ENCODE measurements around the gene ANXA3.

ANXA3 gene

DNA sequence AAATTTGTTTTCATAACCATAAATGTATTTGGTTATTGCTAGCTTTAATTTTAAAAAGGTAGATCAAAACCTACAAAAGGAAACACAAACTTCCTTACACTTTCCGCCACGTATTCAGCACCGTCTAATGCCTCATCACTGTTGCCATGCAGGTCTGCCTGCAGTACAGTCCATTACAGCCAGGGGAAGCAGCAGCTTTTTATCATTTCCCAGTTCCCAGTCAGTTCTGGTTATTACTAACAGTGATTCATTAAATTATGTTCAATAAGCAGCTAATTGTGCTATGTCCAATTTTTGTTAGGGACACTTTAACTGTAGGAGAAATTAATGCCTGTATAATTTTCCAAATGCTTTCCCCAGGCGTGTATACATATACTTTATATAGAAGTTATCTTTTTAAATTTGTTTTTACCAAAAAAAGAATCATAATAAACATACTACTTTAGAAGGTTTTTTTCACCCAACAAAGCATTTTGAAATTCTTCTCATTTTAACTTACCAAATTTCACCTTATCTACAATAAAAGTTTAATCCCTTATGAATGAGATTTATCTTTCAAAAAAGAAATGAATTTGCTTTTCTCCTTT lies 93.3 kb downstream of the ANXA3 start:
- DNase-seq = peak in 22 of 51 donors; percentile 2 to 50 (median 30)

DNA sequence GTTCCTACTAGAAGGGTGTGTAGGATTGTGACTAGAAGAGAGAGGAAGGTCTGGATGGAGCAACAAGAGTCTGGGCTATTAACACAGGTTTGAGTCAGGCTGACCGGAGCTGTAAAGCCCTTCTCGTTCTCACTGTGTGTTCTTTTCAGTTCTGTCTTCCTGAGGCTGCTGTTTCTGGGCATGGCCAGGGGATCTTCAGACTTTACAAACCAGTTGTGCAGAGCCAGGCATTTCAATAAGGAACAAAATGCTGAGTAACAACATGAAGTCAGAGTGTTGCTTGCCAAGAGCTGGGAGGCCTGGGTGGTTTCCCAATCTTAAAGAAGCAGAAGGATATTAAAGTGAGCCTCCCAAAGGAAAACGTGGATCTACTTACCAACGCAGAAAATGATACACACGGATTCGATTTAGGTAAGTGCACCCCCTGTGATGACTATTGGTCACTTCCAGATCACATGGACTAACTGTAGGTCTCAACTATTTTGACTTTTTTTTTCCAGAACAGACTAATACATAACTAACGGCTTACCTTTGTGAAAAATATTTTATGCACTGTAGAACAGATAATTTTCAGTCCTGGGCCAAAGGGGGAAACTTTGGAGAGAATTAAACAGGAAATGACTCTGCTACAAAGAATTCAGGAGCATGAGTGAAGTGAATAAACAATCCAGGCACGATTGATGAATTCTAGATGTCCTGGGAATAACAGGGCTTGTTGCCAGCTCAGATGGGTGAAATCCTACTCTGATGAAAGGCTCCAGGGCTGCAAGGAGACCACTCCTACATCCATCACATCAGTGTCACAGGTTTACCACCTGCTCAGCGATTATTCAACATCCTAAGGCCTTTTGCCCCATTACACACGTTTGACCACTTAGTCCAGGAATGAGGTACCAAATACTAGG lies 94.5 kb downstream of the ANXA3 start:
- peak in 37 of 51 donors; percentile 4 to 76 (median 46) for DNase-seq

DNA sequence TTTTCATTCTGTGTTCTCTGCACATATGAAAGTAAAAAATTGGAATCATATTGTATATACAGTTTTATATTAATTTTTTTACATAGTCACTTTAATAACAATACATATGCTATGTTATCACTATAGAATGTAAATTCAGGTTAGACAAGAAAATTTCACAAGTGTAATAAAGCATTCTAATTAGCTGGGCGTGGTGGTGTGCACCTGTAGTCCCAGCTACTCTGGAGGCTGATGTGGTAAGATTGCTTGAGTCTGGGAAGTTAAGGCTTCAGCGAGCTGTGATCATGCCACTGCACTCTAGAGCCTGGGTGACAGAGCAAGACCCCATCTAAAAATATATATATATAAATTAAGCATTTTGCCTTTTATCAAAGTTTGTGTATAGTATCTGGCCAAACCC lies 95.7 kb downstream of the ANXA3 start:
- DNase-seq = no peak

DNA sequence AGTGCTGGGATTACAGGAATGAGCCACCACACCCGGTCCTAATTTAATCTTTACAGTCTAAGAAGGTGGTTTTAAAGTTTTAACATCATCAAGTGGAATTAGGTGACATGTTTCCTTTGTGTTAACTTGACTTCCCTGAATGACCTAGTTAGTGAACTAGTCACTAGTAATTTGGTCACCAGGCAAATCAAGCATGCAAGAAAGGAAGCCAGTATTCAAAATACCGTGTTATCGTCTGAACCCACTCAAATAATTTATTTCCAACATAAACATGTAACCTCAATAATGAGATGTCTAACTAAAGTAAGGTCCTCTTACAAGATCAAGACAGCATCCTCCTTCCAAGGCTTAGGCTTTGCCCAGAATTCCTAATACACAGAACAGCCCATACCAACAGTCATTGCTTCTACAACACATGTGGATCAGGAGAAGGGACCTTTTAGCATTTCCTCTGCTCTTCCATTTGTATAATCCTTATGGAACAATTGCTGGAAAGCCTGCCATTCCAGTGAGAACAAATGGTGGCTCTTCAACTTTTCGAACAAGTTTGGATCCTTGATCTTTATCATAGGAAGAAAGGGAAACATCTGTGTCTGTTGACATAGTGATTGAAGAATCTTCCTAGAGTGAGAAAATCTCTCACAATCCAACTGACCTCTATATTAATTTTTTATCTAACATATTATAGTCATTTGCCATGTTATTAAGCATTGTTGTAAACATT lies 97.2 kb downstream of the ANXA3 start:
- no peak for DNase-seq

DNA sequence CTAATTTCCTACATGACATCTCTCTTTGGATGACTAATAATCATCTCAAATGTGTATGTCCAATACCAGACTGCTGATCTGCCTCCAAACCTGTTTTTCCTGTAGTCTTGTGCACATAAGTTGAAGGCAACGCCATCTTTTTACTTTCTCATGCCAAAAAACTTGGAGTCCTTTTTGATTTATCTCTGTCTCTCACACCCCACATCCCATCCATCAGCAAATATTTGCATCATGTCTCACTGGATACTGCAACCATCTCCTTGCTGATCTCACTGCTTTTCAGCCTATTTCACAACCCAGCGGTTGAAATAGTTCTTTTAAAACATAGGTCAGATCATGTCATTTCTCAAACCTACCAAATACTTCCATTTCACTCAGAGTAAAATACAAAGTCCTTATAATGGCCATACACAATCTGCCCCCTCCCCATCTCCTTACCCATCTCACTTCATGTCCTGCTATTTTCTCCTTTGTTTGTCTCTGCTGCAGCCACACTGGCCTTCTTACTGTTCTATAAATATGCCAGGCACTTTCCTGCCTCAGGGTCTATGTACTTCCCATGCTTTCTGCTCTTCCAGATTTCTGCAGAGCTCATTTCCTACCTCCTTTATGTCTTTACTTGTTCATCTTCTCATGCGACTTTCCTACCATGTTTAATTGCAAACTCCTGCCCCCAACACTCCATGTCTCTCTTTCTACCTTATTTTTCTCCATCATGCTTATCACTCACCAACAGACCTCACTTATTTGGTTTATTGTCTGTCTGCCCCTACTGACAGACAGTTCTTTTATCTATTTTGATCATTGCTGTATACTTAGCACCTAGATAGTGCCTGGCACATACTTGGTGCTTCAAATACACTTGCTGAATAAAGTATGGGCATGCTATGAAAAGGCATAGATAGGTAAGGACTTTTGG lies 98.8 kb downstream of the ANXA3 start:
- DNase-seq = no peak

DNA sequence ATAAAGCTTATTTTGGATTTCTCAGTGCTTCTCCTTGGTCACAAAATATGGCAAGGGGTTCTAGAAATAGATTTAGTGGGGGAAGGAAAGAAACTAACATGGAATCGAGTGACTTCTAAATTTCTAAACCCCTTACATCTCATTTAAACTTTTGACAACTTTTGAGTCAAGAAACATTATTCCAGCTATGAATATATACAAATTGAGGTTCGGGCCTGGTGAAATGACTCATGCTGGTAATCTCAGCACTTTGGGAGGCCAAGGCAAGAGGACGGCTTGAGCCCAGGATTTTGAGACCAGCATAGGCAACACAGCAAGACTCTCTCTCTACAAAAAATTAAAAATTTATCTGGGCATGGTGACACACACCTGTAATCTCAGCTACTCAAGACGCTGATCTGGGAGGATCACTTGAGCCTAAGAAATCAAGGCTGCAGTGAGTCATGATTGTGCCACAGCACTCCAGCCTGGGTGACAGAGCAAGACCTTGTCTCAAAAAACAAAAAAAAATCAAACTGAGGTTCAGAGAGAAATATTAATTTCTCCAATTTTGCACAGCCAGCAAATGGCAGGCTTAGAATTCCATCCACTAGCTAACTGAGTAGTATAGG lies 99.8 kb downstream of the ANXA3 start:
- no peak for DNase-seq

DNA sequence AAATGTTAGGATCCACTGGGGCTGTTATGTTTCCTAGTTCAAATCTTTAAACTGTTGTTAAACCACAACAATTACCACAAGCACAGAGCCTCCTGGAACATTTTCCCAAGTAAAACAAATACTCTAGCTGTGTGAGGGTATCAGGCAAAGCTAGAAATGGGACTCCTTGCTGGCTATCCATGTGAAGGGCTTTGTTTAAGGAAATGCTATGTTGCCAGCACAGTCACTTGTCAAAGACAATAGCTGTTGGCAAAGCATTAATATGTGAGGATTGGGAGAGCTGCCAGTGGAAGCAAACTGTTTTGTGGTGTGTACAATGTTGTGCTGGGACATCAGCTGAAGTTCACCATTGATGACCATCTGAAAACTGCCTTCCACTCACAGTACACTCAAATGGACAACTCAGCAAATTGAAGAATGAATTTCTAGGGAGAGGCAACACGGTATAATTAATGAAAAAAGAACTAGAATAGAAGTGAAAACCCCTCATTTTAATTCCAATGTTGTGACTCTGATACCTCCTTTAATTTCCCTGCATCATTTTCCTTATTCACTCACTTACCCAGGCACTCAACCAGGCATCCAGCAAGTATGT lies 100.8 kb downstream of the ANXA3 start:
- DNase-seq = peak in 39 of 51 donors; percentile 5 to 88 (median 43)

DNA sequence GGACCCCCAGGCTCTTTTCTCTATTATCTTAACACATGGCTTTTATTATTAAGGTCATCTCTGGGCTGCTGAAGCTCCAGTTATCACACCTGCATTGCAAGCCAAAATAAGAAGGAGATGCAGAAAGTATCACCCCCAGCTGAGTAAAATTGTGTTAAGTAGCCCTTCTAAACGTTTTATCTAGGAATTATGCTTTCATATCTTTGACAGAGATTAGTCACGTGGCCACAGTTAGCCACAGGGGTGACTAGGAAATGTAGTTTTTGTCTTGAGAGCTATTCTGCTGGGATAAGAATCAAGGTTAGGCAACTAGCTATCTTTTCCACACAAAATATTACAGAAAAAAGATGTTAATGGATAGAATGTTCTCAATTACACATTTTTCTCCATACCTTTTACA lies 102.1 kb downstream of the ANXA3 start:
- DNase-seq = no peak

DNA sequence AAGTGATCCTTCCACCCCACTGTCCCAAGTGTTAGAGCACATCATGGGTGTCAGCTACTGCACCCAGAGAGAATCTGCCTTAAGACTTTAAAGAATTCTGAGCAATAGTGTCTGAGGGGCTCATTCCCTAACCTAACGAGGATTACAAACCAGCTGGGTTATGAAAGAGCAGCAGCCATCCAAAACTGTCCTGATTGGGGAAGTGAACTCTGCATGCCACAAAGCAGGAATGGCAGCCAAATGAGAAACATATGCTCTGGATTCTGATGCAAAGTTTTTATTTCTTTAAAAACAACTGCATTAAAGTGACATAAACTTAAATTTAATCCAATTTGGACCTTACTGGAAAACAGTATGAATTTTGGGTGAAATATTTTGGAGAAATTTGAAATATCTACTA lies 103.2 kb downstream of the ANXA3 start:
- DNase-seq = no peak

DNA sequence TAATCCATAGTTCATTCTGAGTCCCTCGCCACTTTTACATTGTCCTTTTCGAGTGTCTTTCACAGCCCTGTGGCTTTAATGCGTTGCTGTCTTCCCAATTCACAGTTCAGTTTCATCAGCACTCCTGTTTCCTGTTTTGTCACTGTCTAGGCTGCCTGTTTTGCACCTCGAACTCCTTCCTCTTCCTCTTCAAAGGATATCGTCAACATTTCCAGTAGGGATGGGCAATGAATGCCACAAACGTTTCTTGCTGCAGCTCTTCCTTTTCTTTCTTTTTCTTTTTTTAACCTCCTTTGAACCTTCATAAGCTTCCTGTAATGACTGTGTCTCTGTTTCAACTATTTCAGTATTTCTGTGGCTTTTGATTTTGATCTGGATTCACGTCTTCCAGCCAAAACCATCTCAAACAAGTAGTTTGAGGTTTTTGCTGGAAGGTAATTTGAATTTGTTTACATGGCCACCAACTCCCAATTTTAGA lies 105.4 kb downstream of the ANXA3 start:
- DNase-seq = peak in 3 of 51 donors; percentile 3 to 20 (median 15)

DNA sequence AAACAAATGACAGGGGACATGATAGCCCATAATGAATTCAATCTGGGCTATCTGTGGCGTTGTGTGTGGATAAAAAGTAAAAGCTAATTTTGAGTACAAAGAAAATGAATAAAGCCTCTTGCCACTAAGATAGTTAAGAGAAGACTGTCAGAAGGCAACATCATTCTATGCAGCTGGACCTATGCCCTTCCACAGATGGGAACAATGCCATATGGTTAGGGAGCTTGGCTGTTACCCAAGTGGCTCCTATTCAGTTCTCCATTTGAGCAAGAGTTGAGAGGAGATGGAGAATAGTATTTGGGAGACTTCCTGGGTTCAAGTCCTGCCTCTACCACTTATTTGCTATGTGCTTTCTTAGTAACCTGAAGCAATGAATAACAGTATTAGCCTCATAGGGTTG lies 107.7 kb downstream of the ANXA3 start:
- DNase-seq = no peak

DNA sequence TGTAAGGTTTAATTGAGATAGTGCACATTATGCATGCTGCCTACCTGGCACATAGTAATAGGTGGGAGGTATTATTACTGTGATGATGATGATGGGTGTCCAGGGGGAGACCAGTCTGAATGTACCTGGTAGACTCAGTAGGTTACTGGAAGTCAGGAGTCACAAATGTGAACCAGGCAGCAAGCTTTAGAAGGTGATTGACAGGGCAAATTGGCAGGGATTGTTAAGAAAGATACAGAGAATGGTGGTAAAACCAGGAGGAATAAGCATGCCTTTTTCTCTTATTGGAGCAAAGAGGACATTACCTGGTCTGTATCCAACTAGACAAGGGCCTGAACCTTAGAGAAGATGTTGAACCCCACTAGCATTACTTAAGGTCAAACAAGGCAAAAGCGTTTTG lies 108.1 kb downstream of the ANXA3 start:
- DNase-seq = no peak

Data from hypothalamus (tissue), 51 donors.